ENCODE results near the gene MCM7. TPM values are rescaled to one million over a fixed set of nuclear protein-coding genes. Genes with fewer than 3 reads are reported as not detected.

MCM7 gene
- total and polyA plus RNA-seq, 2 of the 13 experiments (the other 11 are each of a cell fraction or from before 2014, with no cell fraction given), result 84.5 to 214 TPM

DNA sequence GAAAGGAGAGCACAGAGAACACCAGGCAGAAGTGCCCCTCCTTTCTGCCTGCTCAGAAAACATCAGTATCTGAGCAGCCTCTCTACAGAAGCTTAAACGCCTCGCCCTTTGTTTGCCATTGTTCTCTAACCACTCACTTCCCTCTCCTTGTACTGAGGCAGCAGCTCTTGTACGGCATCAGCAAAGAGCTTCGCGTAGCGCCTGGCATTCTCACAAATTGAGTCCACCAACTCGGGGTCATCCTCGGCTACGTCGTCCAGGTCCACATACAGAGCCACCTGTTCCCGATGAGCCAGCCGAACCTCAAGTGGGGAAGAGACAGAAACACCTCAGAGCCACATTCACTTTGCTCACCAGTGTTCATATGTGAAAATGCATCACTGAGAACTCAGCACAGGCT lies 1.7 kb downstream of the MCM7 start:
- Histone ChIP-seq H3K4me3 (replicated peaks in 1 of 3; ENCODE audit: insufficient read depth in 1 of 3, low read depth in 2 of 3, low read length in 3 of 3) (peak overlapping the region; percentile 85 to 99 (median 86)), H2AFZ (ENCODE audit: low read length) (no peak overlapping the region), H3K9me3 (ENCODE audit: low read length) (no peaks in the 10 kb centered on the region), H3K4me1 (ENCODE audit: insufficient read depth, low read length) (peaks cover 22% of the 10 kb centered on the region), H3K27ac (ENCODE audit: extremely low read length, insufficient read depth, low read length) (peak overlapping the region; percentile 95), H4K20me1 (ENCODE audit: insufficient read depth, low read length) (no peaks in the 10 kb centered on the region; the same call in 1 of the 2 replicates), H3K27me3 (ENCODE audit: control insufficient read depth in 1 of 2, insufficient read depth in 2 of 2, low read length in 2 of 2) (no peaks in the 10 kb centered on the region), H3K9ac (ENCODE audit: insufficient read depth, low read depth, low read length) (peak overlapping the region; percentile 92), H3K36me3 (replicated peaks in 1 of 2; ENCODE audit: control insufficient read depth in 1 of 2, insufficient read depth in 2 of 2, low read length in 2 of 2) (peaks cover 31 to 51% of the 10 kb centered on the region in 2 experiments), H3K79me2 (ENCODE audit: insufficient read depth, low read length) (peaks cover 23% of the 10 kb centered on the region), H3K4me2 (ENCODE audit: low read depth, low read length) (peak overlapping the region; percentile 85)
- in situ Hi-C loops (cut with HindIII; ENCODE audit: extremely low pct_ligation_motif_present, low pct_unique_long_range_greater_than_20kb) (no loop called here), intact Hi-C loops (cut with micrococcal nuclease; ENCODE audit: unreplicated experiment) (no loop called here)
- no peak for FAIRE-seq
- no peak for DNase-seq (ENCODE audit: low spot score)
- BruUV-seq (replicated peaks), result no TSS peak
- WGBS (ENCODE audit: low lambda C conversion rate), result 90% methylated on average over 12 of the region's 12 CpGs
- CTCF ChIA-PET (ENCODE audit: low intra/inter-chr PET ratio, low total read pairs), result no interaction called here
- no peak for ATAC-seq
- POLR2A ChIA-PET, result interaction anchor here (0.6 to 3.5 kb wide), 2 partner anchors 21 to 64 kb away, joined by 4 to 21 read pairs; partner anchors contain the start of gene CNPY4
- TF ChIP-seq HDAC1 (CRISPR knock-in tag; IDR thresholded peaks at IDR 0.05) (no peak), HHEX (CRISPR knock-in tag; IDR thresholded peaks at IDR 0.05) (no peak), ZSCAN29 (CRISPR knock-in tag; conservative IDR thresholded peaks at IDR 0.05) (no peak), GPN1 (CRISPR knock-in tag; IDR thresholded peaks at IDR 0.05; ENCODE audit: borderline replicate concordance) (no peak), ZFP90 (CRISPR knock-in tag; IDR thresholded peaks at IDR 0.05; ENCODE audit: borderline replicate concordance) (no peak), REL (CRISPR knock-in tag; conservative IDR thresholded peaks at IDR 0.05) (no peak), CHD4 (IDR thresholded peaks at IDR 0.05; ENCODE audit: borderline replicate concordance, low read length) (no peak), EP300 (IDR thresholded peaks at IDR 0.05; ENCODE audit: low read depth in 2 of 2, low read length in 2 of 2) (no peak), EP300 (CRISPR knock-in tag; IDR thresholded peaks at IDR 0.05; ENCODE audit: borderline replicate concordance) (no peak), SRY (CRISPR knock-in tag; IDR thresholded peaks at IDR 0.05) (no peak), ZNF557 (CRISPR knock-in tag; IDR thresholded peaks at IDR 0.05) (no peak), NFE2 (CRISPR knock-in tag; IDR thresholded peaks at IDR 0.05) (no peak)
- TF ChIP-seq, protein P1, sequence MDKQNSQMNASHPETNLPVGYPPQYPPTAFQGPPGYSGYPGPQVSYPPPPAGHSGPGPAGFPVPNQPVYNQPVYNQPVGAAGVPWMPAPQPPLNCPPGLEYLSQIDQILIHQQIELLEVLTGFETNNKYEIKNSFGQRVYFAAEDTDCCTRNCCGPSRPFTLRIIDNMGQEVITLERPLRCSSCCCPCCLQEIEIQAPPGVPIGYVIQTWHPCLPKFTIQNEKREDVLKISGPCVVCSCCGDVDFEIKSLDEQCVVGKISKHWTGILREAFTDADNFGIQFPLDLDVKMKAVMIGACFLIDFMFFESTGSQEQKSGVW (CRISPR knock-in tag; IDR thresholded peaks at IDR 0.05; ENCODE audit: borderline replicate concordance), result no peak
- TF ChIP-seq, protein P2, sequence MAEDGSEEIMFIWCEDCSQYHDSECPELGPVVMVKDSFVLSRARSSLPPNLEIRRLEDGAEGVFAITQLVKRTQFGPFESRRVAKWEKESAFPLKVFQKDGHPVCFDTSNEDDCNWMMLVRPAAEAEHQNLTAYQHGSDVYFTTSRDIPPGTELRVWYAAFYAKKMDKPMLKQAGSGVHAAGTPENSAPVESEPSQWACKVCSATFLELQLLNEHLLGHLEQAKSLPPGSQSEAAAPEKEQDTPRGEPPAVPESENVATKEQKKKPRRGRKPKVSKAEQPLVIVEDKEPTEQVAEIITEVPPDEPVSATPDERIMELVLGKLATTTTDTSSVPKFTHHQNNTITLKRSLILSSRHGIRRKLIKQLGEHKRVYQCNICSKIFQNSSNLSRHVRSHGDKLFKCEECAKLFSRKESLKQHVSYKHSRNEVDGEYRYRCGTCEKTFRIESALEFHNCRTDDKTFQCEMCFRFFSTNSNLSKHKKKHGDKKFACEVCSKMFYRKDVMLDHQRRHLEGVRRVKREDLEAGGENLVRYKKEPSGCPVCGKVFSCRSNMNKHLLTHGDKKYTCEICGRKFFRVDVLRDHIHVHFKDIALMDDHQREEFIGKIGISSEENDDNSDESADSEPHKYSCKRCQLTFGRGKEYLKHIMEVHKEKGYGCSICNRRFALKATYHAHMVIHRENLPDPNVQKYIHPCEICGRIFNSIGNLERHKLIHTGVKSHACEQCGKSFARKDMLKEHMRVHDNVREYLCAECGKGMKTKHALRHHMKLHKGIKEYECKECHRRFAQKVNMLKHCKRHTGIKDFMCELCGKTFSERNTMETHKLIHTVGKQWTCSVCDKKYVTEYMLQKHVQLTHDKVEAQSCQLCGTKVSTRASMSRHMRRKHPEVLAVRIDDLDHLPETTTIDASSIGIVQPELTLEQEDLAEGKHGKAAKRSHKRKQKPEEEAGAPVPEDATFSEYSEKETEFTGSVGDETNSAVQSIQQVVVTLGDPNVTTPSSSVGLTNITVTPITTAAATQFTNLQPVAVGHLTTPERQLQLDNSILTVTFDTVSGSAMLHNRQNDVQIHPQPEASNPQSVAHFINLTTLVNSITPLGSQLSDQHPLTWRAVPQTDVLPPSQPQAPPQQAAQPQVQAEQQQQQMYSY (CRISPR knock-in tag; IDR thresholded peaks at IDR 0.05), result no peak
- TF ChIP-seq, protein P3, sequence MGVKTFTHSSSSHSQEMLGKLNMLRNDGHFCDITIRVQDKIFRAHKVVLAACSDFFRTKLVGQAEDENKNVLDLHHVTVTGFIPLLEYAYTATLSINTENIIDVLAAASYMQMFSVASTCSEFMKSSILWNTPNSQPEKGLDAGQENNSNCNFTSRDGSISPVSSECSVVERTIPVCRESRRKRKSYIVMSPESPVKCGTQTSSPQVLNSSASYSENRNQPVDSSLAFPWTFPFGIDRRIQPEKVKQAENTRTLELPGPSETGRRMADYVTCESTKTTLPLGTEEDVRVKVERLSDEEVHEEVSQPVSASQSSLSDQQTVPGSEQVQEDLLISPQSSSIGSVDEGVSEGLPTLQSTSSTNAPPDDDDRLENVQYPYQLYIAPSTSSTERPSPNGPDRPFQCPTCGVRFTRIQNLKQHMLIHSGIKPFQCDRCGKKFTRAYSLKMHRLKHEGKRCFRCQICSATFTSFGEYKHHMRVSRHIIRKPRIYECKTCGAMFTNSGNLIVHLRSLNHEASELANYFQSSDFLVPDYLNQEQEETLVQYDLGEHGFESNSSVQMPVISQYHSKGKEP (CRISPR knock-in tag; IDR thresholded peaks at IDR 0.05), result no peak
- TF ChIP-seq, protein P4, sequence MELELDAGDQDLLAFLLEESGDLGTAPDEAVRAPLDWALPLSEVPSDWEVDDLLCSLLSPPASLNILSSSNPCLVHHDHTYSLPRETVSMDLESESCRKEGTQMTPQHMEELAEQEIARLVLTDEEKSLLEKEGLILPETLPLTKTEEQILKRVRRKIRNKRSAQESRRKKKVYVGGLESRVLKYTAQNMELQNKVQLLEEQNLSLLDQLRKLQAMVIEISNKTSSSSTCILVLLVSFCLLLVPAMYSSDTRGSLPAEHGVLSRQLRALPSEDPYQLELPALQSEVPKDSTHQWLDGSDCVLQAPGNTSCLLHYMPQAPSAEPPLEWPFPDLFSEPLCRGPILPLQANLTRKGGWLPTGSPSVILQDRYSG (CRISPR knock-in tag; IDR thresholded peaks at IDR 0.05), result no peak
- TF ChIP-seq, protein P5, sequence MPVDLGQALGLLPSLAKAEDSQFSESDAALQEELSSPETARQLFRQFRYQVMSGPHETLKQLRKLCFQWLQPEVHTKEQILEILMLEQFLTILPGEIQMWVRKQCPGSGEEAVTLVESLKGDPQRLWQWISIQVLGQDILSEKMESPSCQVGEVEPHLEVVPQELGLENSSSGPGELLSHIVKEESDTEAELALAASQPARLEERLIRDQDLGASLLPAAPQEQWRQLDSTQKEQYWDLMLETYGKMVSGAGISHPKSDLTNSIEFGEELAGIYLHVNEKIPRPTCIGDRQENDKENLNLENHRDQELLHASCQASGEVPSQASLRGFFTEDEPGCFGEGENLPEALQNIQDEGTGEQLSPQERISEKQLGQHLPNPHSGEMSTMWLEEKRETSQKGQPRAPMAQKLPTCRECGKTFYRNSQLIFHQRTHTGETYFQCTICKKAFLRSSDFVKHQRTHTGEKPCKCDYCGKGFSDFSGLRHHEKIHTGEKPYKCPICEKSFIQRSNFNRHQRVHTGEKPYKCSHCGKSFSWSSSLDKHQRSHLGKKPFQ (CRISPR knock-in tag; IDR thresholded peaks at IDR 0.05; ENCODE audit: insufficient replicate concordance), result no peak

All from HepG2 (cell line).